ENCODE data around the gene RWDD3. TPM values are rescaled to one million over a fixed set of nuclear protein-coding genes. Genes with fewer than 3 reads are reported as not detected.

RWDD3 gene
- total RNA-seq, 6 experiments from 2014 or later, result 11.7 to 14.6 (median 13.0) TPM

DNA sequence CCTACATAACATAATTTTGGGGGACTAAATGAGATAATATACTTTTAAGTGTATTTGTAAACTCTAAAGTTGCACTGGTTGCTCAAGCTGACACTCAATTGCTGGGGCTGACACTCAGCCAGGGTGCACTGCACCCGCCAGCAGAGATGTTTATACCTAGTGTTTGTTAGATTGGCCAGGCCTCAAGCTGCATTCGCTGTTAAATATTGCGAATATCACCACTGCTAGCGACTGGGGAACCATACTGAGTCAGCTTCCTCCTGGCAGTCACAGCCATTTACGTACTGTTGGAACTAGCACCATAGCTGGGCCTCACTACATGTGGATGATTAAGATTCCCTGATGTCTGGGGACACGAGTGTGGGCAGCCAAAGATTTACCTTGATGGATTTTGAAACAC lies 12.7 kb upstream of the RWDD3 start:
- Mint-ChIP-seq H3K27me3 (ENCODE audit: insufficient read depth) (peaks cover 7% of the 10 kb centered on the region), H3K4me1 (ENCODE audit: low read depth) (no peaks in the 10 kb centered on the region; the same call in 1 of the 2 replicates), H3K9me3 (no peaks in the 10 kb centered on the region), H3K4me3 (no peak overlapping the region), H3K27ac (no peak overlapping the region), H3K36me3 (ENCODE audit: low read depth) (no peaks in the 10 kb centered on the region)
- DNase-seq, result no peak
- TF ChIP-seq, protein P1, sequence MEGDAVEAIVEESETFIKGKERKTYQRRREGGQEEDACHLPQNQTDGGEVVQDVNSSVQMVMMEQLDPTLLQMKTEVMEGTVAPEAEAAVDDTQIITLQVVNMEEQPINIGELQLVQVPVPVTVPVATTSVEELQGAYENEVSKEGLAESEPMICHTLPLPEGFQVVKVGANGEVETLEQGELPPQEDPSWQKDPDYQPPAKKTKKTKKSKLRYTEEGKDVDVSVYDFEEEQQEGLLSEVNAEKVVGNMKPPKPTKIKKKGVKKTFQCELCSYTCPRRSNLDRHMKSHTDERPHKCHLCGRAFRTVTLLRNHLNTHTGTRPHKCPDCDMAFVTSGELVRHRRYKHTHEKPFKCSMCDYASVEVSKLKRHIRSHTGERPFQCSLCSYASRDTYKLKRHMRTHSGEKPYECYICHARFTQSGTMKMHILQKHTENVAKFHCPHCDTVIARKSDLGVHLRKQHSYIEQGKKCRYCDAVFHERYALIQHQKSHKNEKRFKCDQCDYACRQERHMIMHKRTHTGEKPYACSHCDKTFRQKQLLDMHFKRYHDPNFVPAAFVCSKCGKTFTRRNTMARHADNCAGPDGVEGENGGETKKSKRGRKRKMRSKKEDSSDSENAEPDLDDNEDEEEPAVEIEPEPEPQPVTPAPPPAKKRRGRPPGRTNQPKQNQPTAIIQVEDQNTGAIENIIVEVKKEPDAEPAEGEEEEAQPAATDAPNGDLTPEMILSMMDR (IDR thresholded peaks at IDR 0.05), result no peak

DNA sequence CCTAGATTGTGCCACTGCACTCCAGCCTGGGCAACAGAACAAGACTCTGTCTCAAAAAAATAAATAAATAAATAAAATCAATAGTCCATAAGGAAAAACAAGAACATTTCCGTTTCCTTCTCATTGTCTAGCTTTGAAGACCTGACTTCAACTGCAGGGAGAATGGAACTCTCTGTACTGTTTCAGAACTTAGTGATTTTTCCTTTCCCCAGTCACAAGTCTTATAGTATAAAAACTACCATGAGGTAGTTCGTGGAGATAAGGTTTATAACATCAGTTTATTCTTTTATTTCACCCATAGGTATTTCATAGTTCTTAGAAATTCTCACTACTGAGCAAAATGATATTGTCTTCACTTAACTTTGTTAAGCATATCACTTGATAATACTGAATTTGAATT lies 11.4 kb upstream of the RWDD3 start:
- no peaks in the 10 kb centered on the region for H3K36me3 Mint-ChIP-seq (ENCODE audit: low read depth)
- no peak overlapping the region for H3K4me3 Mint-ChIP-seq
- no peak overlapping the region for H3K27ac Mint-ChIP-seq
- peaks cover 9% of the 10 kb centered on the region; the same call in 1 of the 2 replicates for H3K27me3 Mint-ChIP-seq (ENCODE audit: insufficient read depth)
- H3K9me3 Mint-ChIP-seq, result no peaks in the 10 kb centered on the region
- DNase-seq, result no peak
- peaks cover 9% of the 10 kb centered on the region for H3K4me1 Mint-ChIP-seq (ENCODE audit: low read depth)
- TF ChIP-seq, protein P1 (IDR thresholded peaks at IDR 0.05), result no peak

DNA sequence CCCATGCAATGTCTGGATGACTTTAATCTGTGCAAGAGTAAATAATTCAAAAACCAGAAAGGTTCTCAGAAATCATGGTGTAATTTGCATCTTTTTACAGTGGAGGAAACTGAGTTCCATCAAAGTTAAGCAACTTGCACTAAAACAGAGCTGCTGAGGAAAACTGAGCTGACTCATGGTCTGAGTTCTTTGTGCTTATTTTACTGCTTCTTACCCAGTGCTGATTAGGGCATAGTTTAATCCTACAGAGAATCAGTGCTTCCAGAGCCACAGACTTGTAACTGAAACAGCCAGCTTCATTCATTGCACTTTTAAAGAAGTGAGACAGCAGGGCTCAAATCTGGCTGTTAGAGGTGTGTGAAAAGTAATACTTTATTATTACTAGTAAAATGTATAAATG lies 10.9 kb upstream of the RWDD3 start:
- Mint-ChIP-seq H3K9me3 (no peaks in the 10 kb centered on the region), H3K4me3 (no peak overlapping the region), H3K27me3 (ENCODE audit: insufficient read depth) (peaks cover 10% of the 10 kb centered on the region; the same call in 1 of the 2 replicates), H3K4me1 (ENCODE audit: low read depth) (peaks cover 9% of the 10 kb centered on the region), H3K27ac (no peak overlapping the region), H3K36me3 (ENCODE audit: low read depth) (no peaks in the 10 kb centered on the region)
- TF ChIP-seq, protein P1 (IDR thresholded peaks at IDR 0.05), result no peak
- peak; percentile 23 for DNase-seq

DNA sequence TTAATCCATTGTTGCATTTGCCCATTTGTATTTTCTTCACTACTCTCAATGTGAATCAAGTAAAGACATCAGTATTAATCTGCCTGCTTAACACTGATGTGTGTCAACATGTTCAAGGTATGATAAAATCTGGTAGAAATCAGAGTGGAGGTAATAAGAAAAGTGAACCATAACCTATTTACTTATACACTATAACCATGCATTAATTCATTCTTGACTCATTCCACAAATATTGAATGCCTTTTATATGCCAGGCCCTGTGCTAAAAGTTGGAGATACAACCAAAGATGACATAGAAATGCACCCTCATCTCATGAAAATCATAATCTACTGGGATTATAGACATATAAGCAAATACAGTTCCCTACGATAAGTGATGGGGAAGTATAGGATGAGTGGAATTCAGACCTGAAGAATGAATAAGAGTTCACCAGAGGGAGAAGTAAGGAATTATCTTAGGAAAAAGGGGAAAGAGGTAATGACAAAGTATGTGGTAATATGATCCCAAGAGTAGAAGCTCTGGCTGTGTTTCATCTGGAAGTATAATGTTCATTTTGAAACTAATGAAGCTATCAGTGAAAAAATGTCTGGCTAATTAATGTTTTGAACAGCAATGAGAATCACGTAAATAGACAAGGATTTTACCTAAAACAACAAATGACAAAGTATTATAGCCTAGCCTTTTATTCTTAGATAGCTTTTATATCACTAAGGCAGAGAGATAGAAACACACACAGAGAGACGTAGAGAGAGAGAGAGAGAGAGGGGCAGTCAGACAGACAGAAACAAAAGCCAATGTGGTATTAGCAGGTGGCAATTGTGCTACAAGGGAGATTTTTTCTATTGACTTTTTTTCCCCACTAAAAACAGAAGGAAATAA lies 7.0 kb upstream of the RWDD3 start:
- Mint-ChIP-seq H3K9me3 (no peaks in the 10 kb centered on the region), H3K27ac (no peak overlapping the region), H3K4me3 (no peak overlapping the region), H3K4me1 (ENCODE audit: low read depth) (peaks cover 9% of the 10 kb centered on the region), H3K36me3 (ENCODE audit: low read depth) (no peaks in the 10 kb centered on the region), H3K27me3 (ENCODE audit: insufficient read depth) (peaks cover 6% of the 10 kb centered on the region)
- TF ChIP-seq, protein P1 (IDR thresholded peaks at IDR 0.05), result no peak
- no peak for DNase-seq

- TF ChIP-seq, protein P1 (IDR thresholded peaks at IDR 0.05), result no peak
- Mint-ChIP-seq H3K9me3 (no peaks in the 10 kb centered on the region), H3K4me1 (ENCODE audit: low read depth) (peaks cover 24% of the 10 kb centered on the region), H3K36me3 (ENCODE audit: low read depth) (no peaks in the 10 kb centered on the region), H3K27me3 (ENCODE audit: insufficient read depth) (peaks cover 6% of the 10 kb centered on the region), H3K4me3 (no peak overlapping the region), H3K27ac (no peak overlapping the region)
- DNase-seq, result no peak
These were observed 5.0 kb upstream of the RWDD3 start for GRCh38 chr1:95229037-95229436.

All from HFFc6 (cell line).